Right forelimb (tissue), 1 donor: ENCODE results near the gene TBCE.
"Not testable (repeated sequence)": the region's sequence is repeated elsewhere in the genome, so short reads cannot be mapped to it uniquely, and the experiment has no call there.

Experiments
- DNase-seq: peaks from one replicate; pipeline ENCODE4 v3.0.0-alpha.2; 2018

TBCE gene

DNA sequence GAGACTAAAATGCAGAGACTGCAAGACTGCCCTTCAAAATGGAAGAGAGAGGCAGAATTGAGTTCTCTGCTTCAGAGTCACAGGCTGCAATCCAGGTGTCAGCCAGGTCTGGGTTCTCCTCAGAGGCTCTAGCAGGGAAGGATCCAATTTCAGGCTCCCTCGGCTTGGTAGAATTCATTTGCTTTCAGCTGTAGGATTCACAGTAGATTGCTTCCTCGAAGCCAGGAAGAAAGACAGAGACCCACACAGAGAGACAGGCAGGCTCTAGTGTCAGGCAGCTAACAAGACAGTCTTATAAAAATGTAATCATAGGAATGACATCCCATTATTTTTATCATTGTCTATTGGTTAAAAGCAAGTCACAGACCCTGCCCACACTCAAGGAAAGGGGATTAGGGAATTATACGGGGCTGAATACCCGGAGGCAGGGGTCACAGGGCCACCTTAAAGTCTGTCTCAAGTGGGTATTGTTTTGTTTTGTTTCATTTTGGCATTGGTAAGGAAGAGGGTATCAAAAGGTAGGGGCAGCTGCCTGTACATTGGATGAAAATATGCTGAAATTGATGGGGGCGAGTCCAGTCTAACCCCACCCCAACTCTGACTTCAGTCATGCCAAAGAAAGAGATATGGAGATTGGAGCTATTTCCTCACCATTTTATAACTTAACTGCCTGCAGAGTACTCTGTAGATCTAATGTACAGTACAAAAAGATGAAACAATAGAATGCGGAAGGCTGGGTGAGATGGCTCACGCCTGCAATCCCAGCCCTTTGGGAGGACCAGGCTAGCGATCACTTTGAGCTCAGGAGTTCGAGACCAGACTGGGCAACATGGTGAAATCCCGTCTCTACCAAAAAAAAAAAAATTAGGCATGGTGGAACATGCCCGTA, 9.5 kb upstream of the TBCE start:
- no peak for DNase-seq

DNA sequence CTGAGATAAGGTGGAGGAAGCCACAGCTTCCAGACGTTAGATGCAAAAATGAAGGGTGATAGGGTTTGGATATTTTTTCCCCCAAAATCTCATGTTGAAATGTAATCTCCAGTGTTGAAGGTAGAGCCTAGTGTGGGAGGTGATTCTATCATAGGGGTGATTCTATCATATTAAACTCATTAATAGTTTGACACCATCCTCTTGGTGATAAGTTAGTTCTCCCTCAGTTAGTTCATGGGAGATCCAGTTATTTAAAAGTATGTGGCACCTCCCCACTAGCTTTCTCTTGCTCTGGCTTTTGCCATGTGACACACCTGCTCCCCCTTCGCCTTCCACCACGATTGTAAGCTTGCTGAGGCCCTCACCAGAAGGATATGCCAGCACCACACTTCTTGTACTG, 8.3 kb upstream of the TBCE start:
- DNase-seq = no peak

DNA sequence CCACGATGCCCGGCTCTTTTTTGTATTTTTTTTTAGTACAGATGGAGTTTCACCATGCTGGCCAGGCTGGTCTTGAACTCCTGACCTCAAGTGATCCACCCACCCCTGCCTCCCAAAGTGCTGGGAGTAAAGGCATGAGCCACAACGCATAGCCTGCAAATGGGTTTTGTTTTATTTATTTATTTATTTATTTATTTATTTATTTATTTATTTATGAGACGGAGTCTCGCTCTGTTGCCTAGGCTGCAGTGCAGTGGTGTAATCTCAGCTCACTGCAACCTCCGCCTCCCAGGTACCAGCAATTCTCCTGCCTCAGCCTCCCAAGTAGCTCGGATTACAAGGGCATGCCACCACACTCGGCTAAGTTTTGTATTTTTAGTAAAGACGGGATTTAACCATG, 3.0 kb upstream of the TBCE start:
- not testable (repeated sequence) for DNase-seq

GRCh38 chr1:235366286-235366685, 941 bp upstream of the TBCE start:
- no peak for DNase-seq

DNA sequence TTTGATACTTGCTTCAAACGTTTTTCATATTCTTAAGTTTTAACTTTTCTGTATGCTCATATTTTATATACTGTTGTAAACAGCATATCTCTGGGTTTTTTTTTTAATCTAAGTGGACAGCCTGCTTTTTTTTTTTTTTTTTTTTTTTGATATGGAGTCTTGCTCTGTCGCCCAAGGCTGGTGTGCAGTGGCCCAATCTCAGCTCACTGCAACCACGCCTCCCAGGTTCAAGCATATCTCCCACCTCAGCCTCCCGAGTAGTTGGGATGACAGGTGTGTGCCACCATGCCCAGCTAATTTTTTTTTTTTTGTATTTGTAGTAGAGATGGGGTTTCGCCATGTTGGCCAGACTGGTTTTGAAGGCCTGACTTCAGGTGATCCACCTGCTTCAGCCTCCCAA, 1.2 kb downstream of the TBCE start:
- no peak for DNase-seq

DNA sequence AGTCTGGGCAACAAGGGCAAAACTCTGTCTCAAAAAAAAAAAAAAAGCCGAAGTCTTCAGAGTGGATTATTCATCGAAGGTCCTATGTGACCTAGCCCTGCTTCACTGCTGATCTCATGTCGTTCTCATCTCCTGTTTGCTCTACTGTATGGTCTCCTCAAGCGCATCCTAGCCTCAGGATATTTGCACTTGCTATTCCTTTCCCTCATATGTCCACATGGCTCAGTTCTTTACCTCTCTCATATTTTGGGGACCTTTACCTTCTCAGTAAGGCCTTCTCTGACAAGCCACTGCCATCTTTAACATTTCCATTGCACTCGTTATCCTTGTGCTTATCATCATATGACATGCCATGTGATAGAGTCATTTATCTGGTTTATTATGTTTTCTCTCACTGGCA, 2.6 kb downstream of the TBCE start:
- DNase-seq = no peak

- DNase-seq = no peak
Measured at GRCh38 chr1:235375919-235376605, 8.8 kb downstream of the TBCE start.

GRCh38 chr1:235378134-235378735, 11.0 kb downstream of the TBCE start:
- not testable (repeated sequence) for DNase-seq

DNA sequence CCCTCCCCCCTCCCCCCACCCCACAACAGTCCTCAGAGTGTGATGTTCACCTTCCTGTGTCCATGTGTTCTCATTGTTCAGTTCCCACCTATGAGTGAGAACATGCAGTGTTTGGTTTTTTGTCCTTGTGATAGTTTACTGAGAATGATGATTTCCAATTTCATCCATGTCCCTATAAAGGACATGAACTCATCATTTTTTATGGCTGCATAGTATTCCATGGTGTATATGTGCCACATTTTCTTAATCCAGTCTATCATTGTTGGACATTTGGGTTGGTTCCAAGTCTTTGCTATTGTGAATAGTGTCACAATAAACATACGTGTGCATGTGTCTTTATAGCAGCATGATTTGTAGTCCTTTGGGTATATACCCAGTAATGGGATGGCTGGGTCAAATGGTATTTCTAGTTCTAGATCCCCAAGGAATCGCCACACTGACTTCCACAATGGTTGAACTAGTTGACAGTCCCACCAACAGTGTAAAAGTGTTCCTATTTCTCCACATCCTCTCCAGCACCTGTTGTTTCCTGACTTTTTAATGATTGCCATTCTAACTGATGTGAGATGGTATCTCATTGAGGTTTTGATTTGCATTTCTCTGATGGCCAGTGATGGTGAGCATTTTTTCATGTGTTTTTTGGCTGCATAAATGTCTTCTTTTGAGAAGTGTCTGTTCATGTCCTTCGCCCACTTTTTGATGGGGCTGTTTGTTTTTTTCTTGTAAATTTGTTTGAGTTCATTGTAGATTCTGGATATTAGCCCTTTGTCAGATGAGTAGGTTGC, 14.9 kb downstream of the TBCE start:
- DNase-seq = not testable (repeated sequence)

DNA sequence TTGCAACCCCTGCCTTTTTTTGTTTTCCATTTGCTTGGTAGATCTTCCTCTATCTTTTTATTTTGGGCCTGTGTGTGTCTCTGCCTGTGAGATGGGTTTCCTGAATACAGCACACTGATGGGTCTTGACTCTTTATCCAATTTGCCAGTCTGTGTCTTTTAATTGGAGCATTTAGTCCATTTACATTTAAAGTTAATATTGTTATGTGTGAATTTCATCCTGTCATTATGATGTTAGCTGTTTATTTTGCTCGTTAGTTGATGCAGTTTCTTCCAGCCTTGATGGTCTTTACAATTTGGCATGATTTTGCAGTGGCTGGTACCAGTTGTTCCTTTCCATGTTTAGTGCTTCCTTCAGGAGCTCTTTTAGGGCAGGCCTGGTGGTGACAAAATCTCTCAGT, 18.4 kb downstream of the TBCE start:
- not testable (repeated sequence) for DNase-seq

DNA sequence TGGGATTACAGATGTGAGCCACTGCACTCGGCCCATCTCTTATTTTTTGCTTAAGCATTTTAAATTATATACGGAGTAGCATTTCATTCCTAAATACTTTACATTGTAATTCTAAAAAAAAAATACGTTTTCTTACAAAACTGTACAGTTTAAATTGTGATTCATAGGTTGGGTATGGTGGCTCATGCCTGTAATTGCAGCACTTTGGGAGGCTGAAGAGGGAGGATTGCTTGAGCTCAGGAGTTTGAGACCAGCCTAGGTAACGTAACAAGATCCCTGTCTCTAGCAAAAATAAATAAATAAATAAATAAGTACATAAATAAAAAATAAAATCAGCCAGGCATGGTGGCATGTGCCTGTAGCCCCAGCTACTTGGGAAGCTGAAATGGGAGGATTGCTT, 24.6 kb downstream of the TBCE start:
- no peak for DNase-seq

- DNase-seq = no peak
Measured at GRCh38 chr1:235397733-235398132, 30.5 kb downstream of the TBCE start.

- DNase-seq = no peak
Measured at GRCh38 chr1:235399661-235400060, 32.4 kb downstream of the TBCE start.

- DNase-seq = no peak
Measured at GRCh38 chr1:235401251-235401650, 34.0 kb downstream of the TBCE start.

DNA sequence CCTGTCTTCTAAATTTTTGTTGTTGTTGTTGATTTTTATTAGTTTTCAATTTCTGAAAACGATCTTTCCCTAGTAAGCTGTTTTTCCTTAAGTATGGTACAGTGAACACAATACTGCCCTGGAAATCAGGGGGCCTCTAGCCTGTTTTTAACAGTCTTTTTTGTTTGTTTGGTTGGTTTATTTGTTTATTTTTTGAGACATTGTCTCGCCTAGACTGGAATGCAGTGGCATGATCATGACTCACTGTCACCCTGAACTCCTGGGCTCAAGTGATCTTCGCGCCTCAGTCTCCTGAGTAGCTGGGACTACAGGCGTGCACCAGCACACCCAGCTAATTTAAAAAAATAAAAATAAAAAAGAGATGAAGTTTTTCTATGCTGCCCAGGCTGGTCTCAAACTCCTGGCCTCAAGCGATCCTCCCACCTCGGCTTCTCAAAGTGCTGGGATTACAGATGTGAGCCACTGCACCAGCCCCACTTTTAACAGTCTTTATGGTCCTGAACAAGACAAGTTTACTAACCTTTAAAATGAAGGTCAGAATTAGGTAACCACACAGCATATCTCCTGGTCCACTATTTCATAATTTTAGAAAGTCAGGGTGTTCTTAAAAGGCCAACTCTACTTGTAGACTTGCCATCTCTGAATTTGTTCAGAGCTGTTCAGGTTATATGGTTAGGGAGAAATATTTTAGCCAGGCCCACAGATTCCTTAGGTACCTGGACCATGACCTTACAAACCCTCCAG, 35.4 kb downstream of the TBCE start:
- DNase-seq = no peak

DNA sequence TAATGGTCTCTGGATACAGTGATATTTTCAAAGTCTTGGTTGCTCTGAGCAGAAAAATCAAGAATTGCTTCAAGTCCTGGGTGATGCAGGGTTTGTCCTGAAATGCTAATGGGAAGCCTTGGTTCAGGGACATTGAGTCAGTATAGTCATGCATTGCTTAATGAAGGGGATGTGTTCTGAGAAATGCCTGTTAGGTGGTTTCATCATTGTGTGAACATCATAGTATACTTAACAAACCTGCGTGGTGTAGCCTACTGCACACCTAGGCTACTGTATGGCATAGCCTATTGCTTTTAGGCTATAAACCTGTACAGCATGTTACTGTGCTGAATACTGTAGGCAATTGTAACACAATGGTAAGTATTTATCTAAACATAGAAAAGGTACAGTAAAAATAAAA, 36.4 kb downstream of the TBCE start:
- DNase-seq = no peak

GRCh38 chr1:235404190-235404589, 37.0 kb downstream of the TBCE start:
- DNase-seq = no peak

GRCh38 chr1:235407419-235407818, 40.2 kb downstream of the TBCE start:
- DNase-seq = no peak

- DNase-seq = no peak
Measured at GRCh38 chr1:235408503-235408960, 41.3 kb downstream of the TBCE start.

DNA sequence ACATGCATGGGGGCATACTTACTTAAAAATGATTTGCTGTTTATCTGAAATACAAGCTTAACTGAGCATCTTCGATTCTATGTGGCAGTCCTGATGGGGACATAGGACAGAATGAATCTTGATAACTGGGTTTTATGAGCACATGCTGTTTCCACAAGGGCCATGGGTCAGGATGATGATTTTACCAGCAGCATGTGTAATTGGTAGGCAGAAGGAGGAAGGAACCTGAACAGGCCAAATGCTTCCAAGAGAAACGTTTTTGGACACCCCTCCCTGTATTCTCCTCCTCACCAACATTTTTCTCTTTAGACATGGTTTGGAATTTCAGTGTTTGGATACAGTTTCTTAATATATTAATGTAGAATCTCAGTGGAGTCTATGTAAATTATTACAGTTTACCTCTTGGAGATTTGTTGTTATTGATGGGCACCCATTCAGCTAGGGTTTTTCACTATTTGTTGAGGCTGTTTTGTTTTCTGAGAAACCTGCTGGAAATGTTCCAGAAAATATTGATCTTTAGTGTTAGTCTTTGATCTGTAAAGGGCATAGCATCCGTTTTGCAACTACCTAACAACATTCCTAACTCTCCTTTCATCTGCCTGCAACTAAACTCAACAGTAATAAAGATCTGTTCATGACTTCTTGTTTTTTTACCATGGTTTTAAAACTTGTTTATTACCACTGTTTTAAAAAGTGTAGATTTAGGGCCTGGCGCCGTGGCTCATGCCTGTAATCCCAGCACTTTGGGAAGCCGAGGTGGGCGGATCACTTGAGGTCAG, 42.0 kb downstream of the TBCE start:
- no peak for DNase-seq

GRCh38 chr1:235410467-235410866, 43.2 kb downstream of the TBCE start:
- no peak for DNase-seq
